ENCODE data around the gene APCDD1L. TPM values are rescaled to one million over a fixed set of nuclear protein-coding genes. Genes with fewer than 3 reads are reported as not detected.

Gene APCDD1L
- total and polyA plus RNA-seq, 2 of the 8 experiments (the other 6 are each of a cell fraction or from before 2014, with no cell fraction given) = 0.83 to 3.1 TPM

- POLR2A ChIA-PET (ENCODE audit: partially characterized antibody) = interaction anchor here (0.5 to 0.7 kb wide), 2 partner anchors 153 to 173 kb away, joined by 3 read pairs; no protein-coding TSS in a partner anchor
- FAIRE-seq = no peak
- CTCF ChIA-PET (ENCODE audit: partially characterized antibody) = interaction anchor here (0.6 to 3.4 kb wide), 4 partner anchors 10 to 143 kb away, joined by 3 to 20 read pairs (median 4); no protein-coding TSS in a partner anchor
Measured at GRCh38 chr20:58496429-58496769, 18.8 kb downstream of the APCDD1L start.

More at GRCh38 chr20:58496429-58496769, 18.8 kb downstream of the APCDD1L start:
- H3K4me1 ChIP-seq (replicated peaks in 1 of 4; ENCODE audit: control insufficient read depth in 3 of 4, insufficient read depth in 4 of 4, low read length in 3 of 4) = no peaks in the 10 kb centered on the region
- peaks cover 3% of the 10 kb centered on the region for H3K23me2 ChIP-seq (ENCODE audit: low read depth, low read length)
- peaks cover 0 to 4% (median 0%) of the 10 kb centered on the region in 4 experiments; a peak in 1 of 8 replicates for H3K36me3 ChIP-seq (ENCODE audit: control insufficient read depth in 2 of 4, insufficient read depth in 4 of 4, low read length in 3 of 4)
- peaks cover 0 to 3% of the 10 kb centered on the region in 2 experiments; a peak in 1 of 4 replicates for H3K9me3 ChIP-seq (ENCODE audit: insufficient read depth in 2 of 2, low read depth in 1 of 2, low read length in 1 of 2)
- H3K27me3 ChIP-seq (replicated peaks in 1 of 4; ENCODE audit: control insufficient read depth in 3 of 4, extremely low read depth in 1 of 4, insufficient read depth in 3 of 4, low read length in 3 of 4) = no peaks in the 10 kb centered on the region; a peak in 1 of 7 replicates
- H4K91ac ChIP-seq (replicated peaks; ENCODE audit: insufficient read length, low read length) = no peak overlapping the region
- no peak for DNase-seq (ENCODE audit: low read depth in 1 of 2, low spot score in 2 of 2)
- H3K79me1 ChIP-seq (ENCODE audit: low read depth, low read length) = no peaks in the 10 kb centered on the region
- no peak overlapping the region for H3K14ac ChIP-seq (ENCODE audit: insufficient read length)
- no peak overlapping the region for H3K56ac ChIP-seq (replicated peaks; ENCODE audit: insufficient read length, low read depth, low read length)
- H2BK20ac ChIP-seq (ENCODE audit: low read length) = no peak overlapping the region
- no peak overlapping the region for H2BK5ac ChIP-seq (ENCODE audit: low read depth, low read length)
- no peak overlapping the region for H3K23ac ChIP-seq (ENCODE audit: insufficient read length)
- WGBS, 2 experiments (ENCODE audit: extremely low coverage in 1 of 2, insufficient coverage in 1 of 2, insufficient read length in 1 of 2, insufficient replicate concordance in 2 of 2, low coverage in 1 of 2, low lambda C conversion rate in 2 of 2, missing lambda C conversion rate in 1 of 2) = 90% methylated on average over 5 of the region's 6 CpGs; no CpG with 5 or more reads in 1 of the 2 experiments
- 0 out of 2 replicates have a peak overlapping the region, but pooled peaks have one; percentile 24 for H2AK5ac ChIP-seq (ENCODE audit: low read depth, low read length)
- no peak overlapping the region for H4K8ac ChIP-seq (ENCODE audit: extremely low read depth, insufficient read depth, low read length)
- no peak overlapping the region for H4K5ac ChIP-seq (ENCODE audit: insufficient read length, low read depth, low read length)
- TF ChIP-seq HDAC2 (IDR thresholded peaks at IDR 0.05; ENCODE audit: borderline replicate concordance in 1 of 2, low read depth in 2 of 2, low read length in 2 of 2) (no peak), NRF1 (IDR thresholded peaks at IDR 0.05; ENCODE audit: low read depth, low read length) (no peak), PHF8 (conservative IDR thresholded peaks at IDR 0.05; ENCODE audit: low read depth, low read length) (no peak), SIN3A (conservative IDR thresholded peaks at IDR 0.05 in 1 of 2, IDR thresholded peaks at IDR 0.05 in 1 of 2; ENCODE audit: low read depth in 1 of 2, low read length in 2 of 2) (no peak), MAX (IDR thresholded peaks at IDR 0.05) (no peak), GABPA (IDR thresholded peaks at IDR 0.05; ENCODE audit: borderline replicate concordance, insufficient read depth, low read length) (no peak)
- H3K4me2 ChIP-seq (ENCODE audit: insufficient read depth in 1 of 2, low read depth in 2 of 2, low read length in 2 of 2) = no peak overlapping the region
- H2BK120ac ChIP-seq (replicated peaks; ENCODE audit: low read depth, low read length) = no peak overlapping the region
- no peak overlapping the region for H2BK12ac ChIP-seq (ENCODE audit: low read depth, low read length)
- no peak overlapping the region for H3K27ac ChIP-seq (ENCODE audit: low read depth, low read length)
- H3K4me3 ChIP-seq (ENCODE audit: extremely low read depth in 1 of 4, insufficient read depth in 2 of 4, low read depth in 3 of 4, low read length in 4 of 4) = no peak overlapping the region
- H3K4ac ChIP-seq (replicated peaks; ENCODE audit: insufficient read length, low read depth, low read length) = no peak overlapping the region
- H4K20me1 ChIP-seq (replicated peaks in 1 of 2; ENCODE audit: control insufficient read depth in 1 of 2, insufficient read depth in 2 of 2, low read length in 2 of 2) = peaks cover 0 to 5% of the 10 kb centered on the region in 2 experiments
- no peak overlapping the region for H3K18ac ChIP-seq (ENCODE audit: extremely low read depth, low read length)
- H3K9ac ChIP-seq (replicated peaks in 1 of 4; ENCODE audit: extremely low read depth in 1 of 4, low read depth in 3 of 4, low read length in 3 of 4) = no peak overlapping the region
- peaks cover 0 to 5% of the 10 kb centered on the region in 2 experiments; a peak in 2 of 4 replicates for H3K79me2 ChIP-seq (ENCODE audit: control insufficient read depth in 1 of 2, insufficient read depth in 2 of 2, low read length in 2 of 2)
- no peak overlapping the region for H2BK15ac ChIP-seq (ENCODE audit: low read length)
- H2AFZ ChIP-seq (ENCODE audit: low read length) = no peak overlapping the region
